Loucy (cell line): ENCODE data around the gene ARHGAP15.

Experiments used
- H2AFZ ChIP-seq: fragments of 200-600 bp; sonication (generic); 2 replicates; pipeline ENCODE4 v1.6.0; 2016; ENCODE audit warnings: antibody characterized with exemption, mild to moderate bottlenecking, low read length, moderate library complexity
- H3F3A ChIP-seq: fragments of 200-600 bp; 2 replicates; pipeline ENCODE4 v1.6.0; 2016; ENCODE audit warnings: antibody characterized with exemption, low read depth, mild to moderate bottlenecking
- H3K27me3 ChIP-seq: fragments of 200-600 bp; sonication (generic); 2 replicates; pipeline ENCODE4 v1.6.1; 2014; ENCODE audit warnings: low read length, mild to moderate bottlenecking; ENCODE audit not compliant: insufficient read depth, poor library complexity, severe bottlenecking
- H3K36me3 ChIP-seq: fragments of 200-600 bp; sonication (generic); 2 replicates; pipeline ENCODE4 v1.6.1; 2016; ENCODE audit warnings: low read length; ENCODE audit not compliant: insufficient read depth
- H3K4me1 ChIP-seq: fragments of 200-600 bp; sonication (generic); 2 replicates; pipeline ENCODE4 v1.5.1; 2014; ENCODE audit warnings: low read length, mild to moderate bottlenecking; ENCODE audit not compliant: insufficient read depth, poor library complexity, severe bottlenecking
- H3K4me2 ChIP-seq: fragments of 200-600 bp; sonication (generic); 2 replicates; pipeline ENCODE4 v1.6.0; 2014; ENCODE audit warnings: antibody characterized with exemption, low read length, low read depth, mild to moderate bottlenecking; ENCODE audit not compliant: poor library complexity, severe bottlenecking
- H3K4me3 ChIP-seq: fragments of 200-600 bp; sonication (generic); 2 replicates; pipeline ENCODE4 v1.5.1; 2014; ENCODE audit warnings: low read length, mild to moderate bottlenecking, mixed read lengths; ENCODE audit not compliant: poor library complexity, severe bottlenecking
- H3K79me2 ChIP-seq: fragments of 200-600 bp; sonication (generic); 2 replicates; pipeline ENCODE4 v1.6.1; 2014; ENCODE audit warnings: low read length; ENCODE audit not compliant: insufficient read depth
- H3K9ac ChIP-seq: fragments of 200-600 bp; sonication (generic); 2 replicates; pipeline ENCODE4 v1.6.0; 2014; ENCODE audit warnings: mild to moderate bottlenecking, low read depth, low read length, moderate library complexity; ENCODE audit not compliant: poor library complexity, severe bottlenecking
- H3K9me2 ChIP-seq: fragments of 200-600 bp; sonication (generic); replicated peaks from 2 replicates; pipeline ENCODE4 v1.6.1; 2016; ENCODE audit warnings: low read depth, low read length, mixed read lengths
- H3K9me3 ChIP-seq: fragments of 200-600 bp; sonication (generic); 2 replicates; pipeline ENCODE4 v1.6.1; 2014; ENCODE audit warnings: mild to moderate bottlenecking, antibody characterized with exemption, low read length, low read depth; ENCODE audit not compliant: insufficient read depth
- H4K20me1 ChIP-seq: fragments of 200-600 bp; sonication (generic); 2 replicates; pipeline ENCODE4 v1.6.0; 2014; ENCODE audit warnings: antibody characterized with exemption, low read length, mild to moderate bottlenecking; ENCODE audit not compliant: insufficient read depth, poor library complexity, severe bottlenecking
- CTCF ChIP-seq: fragments of 200-600 bp; sonication (generic); conservative IDR thresholded peaks from 2 replicates; pipeline ENCODE4 v1.5.1; 2014; ENCODE audit warnings: mild to moderate bottlenecking, antibody characterized with exemption, low read length
- EZH2phosphoT487 ChIP-seq: fragments of 200-600 bp; IDR thresholded peaks from 2 replicates; pipeline ENCODE4 v1.6.1; 2018; ENCODE audit warnings: antibody characterized with exemption, mild to moderate bottlenecking, moderate library complexity, borderline replicate concordance

ARHGAP15 gene

GRCh38 chr2:143803936-143804335 is 674.7 kb downstream of the ARHGAP15 start:
- H3K9ac ChIP-seq: no peak overlapping the region
- H3K36me3 ChIP-seq: no peaks in the 10 kb centered on the region
- no peak overlapping the region for H3K4me2 ChIP-seq
- TF ChIP-seq CTCF: no peak
- TF ChIP-seq EZH2phosphoT487: no peak
- H3K9me3 ChIP-seq: no peaks in the 10 kb centered on the region
- no peak overlapping the region for H2AFZ ChIP-seq
- H3K27me3 ChIP-seq: no peaks in the 10 kb centered on the region
- no peaks in the 10 kb centered on the region for H3F3A ChIP-seq
- H3K79me2 ChIP-seq: no peaks in the 10 kb centered on the region
- H3K9me2 ChIP-seq: no peaks in the 10 kb centered on the region
- H3K4me1 ChIP-seq: no peaks in the 10 kb centered on the region
- no peak overlapping the region for H3K4me3 ChIP-seq
- H4K20me1 ChIP-seq: no peaks in the 10 kb centered on the region

GRCh38 chr2:143805666-143806065 is 676.4 kb downstream of the ARHGAP15 start:
- Histone ChIP-seq H3K36me3 (no peaks in the 10 kb centered on the region), H3K79me2 (no peaks in the 10 kb centered on the region), H3K9me2 (no peaks in the 10 kb centered on the region), H4K20me1 (no peaks in the 10 kb centered on the region), H3K4me1 (no peaks in the 10 kb centered on the region), H3K9ac (no peak overlapping the region), H3K27me3 (no peaks in the 10 kb centered on the region), H3K4me3 (no peak overlapping the region), H3F3A (no peaks in the 10 kb centered on the region), H3K4me2 (no peak overlapping the region), H2AFZ (no peak overlapping the region), H3K9me3 (no peaks in the 10 kb centered on the region)
- no peak for TF ChIP-seq CTCF
- no peak for TF ChIP-seq EZH2phosphoT487

- Histone ChIP-seq H3K9ac (no peak overlapping the region), H3K36me3 (no peaks in the 10 kb centered on the region), H4K20me1 (no peaks in the 10 kb centered on the region), H3K9me2 (no peaks in the 10 kb centered on the region), H3F3A (no peaks in the 10 kb centered on the region), H3K4me2 (no peak overlapping the region), H3K4me1 (no peaks in the 10 kb centered on the region), H3K79me2 (no peaks in the 10 kb centered on the region), H2AFZ (no peak overlapping the region), H3K9me3 (no peaks in the 10 kb centered on the region), H3K27me3 (no peaks in the 10 kb centered on the region), H3K4me3 (no peak overlapping the region)
- TF ChIP-seq CTCF (no peak), EZH2phosphoT487 (no peak)
Measured at GRCh38 chr2:143807192-143807591, 678.0 kb downstream of the ARHGAP15 start.
